ENCODE measurements around the gene EVC2.
A peak's percentile ranks its signal among the peaks of the same experiment; 100 is the strongest.

EVC2 gene

DNA sequence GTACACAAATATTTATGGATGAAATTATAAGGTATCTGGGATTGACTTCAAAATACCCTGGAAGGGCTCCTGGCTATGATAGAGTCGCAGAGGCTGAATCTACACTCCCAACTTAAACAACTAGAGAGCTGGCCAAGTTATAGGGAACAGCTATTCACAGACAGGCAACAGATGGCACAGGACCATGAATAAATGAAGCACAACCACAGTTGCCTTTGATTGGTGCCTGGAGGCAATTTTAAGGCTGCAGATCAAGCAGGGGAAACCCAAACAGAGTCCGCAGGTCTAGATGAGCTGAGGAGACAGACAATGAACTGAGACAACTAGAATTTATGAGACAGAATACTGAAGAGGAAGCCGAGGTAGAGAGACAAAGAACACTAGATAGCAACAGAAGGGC is 155.9 kb downstream of the EVC2 start:
- no peak for DNase-seq

DNA sequence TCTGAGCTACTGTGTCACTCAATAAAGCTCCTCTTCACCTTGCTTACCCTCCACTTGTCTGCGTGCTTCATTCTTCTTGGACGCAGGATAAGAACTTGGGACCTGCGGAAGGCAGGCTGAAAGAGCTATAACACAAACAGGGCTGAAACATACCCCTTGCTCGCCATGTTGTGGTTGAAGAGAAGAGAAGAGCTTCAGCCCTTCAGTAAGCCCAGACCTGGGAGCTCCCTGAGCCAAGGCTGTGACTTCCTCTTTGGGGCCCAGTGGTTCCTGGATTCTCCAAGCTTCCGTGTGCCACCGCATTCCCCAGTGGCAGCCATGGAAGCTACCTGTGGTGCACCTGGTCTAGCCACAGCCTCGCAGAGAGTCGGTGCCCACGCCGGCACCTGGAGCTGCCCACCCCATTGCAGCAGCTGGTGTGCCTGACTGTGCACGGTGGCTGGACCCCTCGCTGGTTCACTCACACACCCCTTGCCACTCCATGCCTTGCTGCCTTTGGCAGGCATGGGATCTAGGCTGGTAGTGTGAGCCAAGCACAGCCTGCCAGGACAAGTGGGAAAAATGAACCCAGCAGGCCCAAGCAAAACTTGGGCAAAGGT is 160.6 kb downstream of the EVC2 start:
- DNase-seq, result no peak

DNA sequence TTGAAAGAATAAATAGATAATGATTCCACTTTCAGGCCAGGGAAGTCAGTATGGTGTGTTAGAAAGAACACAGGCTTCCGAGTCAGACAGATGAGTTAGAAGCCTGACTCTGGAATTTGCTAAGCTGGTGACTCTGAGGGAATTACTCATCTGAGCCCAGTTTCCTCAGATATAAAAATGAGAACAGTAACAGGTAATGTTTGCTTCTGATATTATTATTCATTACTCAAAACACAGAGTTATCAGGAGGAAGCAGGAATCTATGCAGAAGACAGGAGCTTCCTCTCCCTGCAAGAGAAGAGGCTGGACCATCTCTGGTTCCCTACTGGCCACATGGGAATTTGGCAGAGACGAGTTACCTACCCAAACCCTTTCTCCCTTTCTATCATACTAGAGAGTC is 163.1 kb downstream of the EVC2 start:
- no peak for DNase-seq

DNA sequence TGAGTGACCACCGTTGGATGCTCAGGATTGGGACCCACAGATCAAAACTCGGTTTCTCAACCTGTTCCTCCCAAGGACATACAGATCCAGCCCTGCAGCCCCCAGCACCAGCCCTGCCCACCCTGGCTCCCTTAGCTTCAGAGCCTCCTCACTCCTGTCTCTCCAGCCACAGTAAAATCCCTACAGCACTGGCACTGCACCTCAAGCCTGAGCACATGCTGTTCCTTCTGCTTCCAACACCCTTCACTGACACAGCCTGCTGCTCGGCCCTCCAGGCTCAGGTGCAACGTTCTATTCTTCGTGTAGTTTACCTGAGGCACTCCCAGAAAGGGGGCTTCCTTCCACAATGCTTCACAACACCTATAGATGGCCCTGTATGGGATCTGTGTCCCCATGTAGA is 163.6 kb downstream of the EVC2 start:
- DNase-seq, result no peak

DNA sequence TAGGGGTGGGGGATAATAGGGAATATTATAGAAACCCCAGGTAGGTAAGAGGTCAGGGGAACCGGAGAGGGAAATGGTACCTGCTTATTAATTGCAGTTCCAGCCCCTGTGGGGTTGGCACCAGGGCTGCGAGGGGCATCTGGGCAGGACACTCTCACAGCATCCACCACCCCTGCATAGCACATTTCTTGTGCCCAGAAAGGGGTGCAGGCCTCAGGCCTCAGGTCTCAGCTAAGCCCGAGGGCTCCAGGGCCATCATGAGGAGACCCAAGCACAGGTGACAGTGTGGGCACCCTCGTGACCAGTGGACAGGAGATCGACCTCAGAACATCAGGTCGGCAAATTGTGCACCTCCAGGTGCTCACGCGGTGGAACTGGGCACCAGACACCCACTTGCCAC is 164.7 kb downstream of the EVC2 start:
- DNase-seq, result no peak

DNA sequence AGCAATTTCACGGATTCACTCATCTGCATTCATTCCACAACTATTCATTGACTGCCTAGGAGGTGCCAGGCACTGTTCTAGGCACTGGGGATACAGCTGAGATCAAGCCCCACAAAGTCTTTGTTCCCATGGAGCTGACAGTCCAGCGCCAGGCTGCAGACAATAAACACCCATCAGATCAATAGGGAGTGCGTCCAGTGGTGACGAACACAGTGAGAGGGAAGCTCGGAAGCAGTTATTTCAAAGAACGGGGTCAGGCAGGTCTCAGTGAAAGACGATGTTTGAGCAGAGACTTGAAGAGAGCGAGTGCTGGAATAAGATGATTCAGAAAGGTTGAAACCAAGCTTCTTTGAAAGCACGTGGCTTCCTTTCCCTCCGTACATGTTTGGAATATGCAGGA is 167.2 kb downstream of the EVC2 start:
- no peak for DNase-seq

DNA sequence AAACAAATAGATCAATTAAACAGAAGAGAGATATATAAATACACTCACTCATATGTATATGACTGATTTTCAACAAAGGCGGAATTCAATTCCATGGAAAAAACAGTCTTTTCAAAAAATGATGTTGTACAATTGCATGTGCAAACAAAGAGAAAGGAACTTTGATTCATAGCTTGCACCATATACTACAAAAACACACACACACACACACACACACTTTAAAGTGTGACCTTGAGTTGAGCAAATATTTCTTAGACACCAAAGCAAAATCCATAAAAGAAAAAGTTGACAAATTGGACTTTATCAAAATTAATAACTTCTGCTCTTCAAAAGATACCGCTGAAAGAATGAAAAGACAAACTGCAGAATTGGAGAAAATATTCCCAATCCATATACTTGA is 168.8 kb downstream of the EVC2 start:
- DNase-seq, result no peak

DNA sequence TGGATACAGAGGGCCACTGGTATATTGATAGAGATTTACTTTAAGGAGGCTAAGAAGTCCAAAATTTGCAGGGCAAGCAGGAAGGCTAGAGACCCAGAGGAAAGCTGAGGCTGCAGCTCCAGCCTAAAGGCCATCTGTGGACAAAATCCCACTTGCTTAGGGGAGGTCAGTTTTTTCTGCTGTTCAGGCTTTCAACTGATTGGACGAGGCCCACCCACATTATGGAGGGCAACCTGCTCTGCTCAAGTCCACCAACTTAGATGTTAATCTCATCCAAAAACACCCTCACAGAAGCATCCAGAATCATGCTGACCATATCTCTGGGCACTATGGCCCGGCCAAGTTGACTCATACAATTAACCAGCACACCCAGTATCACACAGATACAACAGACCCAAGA is 176.3 kb downstream of the EVC2 start:
- no peak for DNase-seq

DNA sequence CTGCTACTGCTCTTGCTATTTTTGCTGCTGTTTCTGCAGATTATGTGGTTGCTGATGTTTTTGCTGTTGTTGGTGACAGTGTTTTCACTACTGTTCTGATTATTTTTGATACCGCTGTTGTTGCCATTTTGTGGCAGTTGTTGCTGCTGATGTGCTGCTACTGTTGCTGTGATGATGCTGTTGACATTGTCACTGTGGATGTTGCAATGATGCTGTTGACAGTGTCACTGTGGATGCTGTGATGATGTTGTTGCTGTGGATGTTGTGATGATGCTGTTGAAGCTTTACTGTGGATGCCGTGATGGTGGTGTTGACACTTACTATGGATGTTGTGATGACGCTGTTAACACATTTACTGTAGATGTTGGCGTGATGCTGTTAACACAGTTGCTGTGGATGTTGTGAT is 180.3 kb downstream of the EVC2 start:
- peak; percentile 51 for DNase-seq

DNA sequence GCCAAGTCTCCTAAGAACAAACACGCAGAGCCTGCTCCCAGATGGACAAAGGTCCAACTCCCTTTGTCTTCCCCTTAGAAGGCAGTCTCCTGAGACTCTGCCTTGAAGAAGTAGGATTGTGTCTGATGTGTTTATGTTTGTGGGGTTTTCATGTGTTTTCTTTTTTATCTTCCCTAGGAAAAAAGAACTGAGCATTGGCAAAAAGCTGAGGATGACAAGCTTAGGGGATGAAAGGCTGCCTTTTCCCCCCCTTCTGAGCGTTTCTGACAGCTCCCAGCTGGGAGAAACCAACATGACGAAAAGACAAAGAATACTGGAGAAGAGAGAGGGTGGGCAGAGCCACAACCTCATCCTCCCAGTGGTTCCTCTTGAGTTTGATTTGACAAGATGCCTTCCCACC is 181.1 kb downstream of the EVC2 start:
- DNase-seq, result no peak

DNA sequence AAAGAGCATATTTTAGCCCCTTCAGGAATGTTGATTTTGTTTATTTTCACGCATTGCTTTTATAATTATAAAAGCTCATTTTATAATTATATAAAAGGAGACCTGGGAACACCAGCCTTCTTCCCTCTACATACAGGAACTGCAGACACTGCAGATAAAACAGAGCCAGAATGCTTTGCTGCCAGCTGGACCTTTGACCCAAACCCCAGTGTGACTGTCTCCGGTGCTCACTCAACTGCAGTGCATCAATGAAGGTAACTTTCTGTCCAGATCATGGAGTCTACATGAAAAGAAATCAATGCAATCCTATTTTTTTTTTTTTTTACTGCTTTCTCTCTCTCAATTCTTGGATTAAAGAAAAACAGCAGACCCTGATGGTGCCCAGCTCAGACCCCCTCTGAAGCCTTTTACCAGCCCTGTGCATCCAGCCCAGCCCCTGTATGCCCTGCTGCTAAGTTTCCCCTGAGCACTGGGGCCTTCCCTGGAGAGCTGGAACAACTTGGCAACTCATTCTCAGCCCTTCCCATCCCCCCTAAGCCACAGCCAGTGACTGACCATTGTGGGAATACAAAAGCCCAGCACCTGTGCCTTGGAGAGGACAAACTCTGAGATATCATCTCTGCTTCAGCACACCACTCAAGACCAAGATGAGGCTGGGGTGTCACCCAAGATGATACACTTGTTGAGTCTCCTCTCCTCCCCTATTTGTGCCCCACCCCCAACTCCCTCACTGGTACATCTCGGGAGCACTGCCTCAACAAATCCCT is 182.1 kb downstream of the EVC2 start:
- DNase-seq, result no peak

DNA sequence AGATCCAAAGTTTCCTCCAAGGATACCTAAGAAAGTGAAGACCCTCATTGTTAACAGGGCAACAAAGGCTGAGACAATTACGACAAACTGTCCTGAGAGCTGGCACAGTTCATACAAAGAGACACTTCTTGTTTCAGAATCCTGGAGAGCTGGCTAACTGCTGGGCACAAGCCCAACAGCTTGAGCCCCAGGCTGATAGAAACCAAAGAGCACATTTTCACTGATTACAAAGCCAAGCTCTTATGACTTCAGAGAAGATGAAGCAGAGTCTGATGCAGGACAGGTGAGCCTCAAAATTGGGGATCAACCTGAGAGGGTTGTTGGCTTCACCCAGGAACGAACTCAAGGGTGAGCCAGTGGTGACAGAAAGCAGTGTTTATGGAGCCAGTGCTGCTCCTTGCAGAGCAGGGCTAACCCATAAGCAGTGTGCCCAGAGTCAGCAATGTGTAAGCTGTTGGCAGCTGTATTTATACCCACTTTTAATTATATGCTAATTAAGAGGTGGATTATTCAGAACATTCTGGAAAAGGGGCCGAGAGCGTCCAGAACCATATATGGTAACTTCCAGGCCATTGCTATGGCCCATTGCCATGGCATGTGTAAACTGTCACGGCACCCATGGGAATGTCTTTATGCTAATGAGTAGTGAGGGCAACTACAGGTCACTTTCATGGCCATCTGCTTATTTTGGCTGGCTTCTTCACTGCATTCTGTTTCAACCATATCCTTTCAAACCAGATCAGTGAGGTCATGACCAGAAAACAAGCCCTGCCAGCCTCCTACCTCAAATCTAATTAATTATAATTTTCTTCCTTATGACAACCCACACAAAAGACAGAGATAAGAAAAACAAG is 183.7 kb downstream of the EVC2 start:
- peak; percentile 57 for DNase-seq

DNA sequence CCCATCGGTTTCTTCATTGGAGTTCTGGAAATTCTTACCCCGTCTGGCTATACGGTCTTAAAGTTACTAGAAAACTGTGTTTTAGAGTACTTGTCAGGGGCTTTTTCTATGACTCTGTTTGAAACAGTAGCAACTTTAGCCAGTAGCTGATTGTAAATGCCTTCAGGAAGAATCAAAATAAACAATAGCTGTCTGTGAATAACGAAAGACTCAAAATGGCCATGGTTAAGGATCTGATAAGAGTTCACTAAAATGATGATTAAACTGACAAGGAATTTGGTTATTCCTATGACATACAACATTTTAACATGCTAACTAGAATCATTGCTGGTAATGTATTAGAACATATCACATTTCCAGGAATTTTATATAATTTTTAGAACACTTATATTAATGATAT is 191.0 kb downstream of the EVC2 start:
- DNase-seq, result no peak

DNA sequence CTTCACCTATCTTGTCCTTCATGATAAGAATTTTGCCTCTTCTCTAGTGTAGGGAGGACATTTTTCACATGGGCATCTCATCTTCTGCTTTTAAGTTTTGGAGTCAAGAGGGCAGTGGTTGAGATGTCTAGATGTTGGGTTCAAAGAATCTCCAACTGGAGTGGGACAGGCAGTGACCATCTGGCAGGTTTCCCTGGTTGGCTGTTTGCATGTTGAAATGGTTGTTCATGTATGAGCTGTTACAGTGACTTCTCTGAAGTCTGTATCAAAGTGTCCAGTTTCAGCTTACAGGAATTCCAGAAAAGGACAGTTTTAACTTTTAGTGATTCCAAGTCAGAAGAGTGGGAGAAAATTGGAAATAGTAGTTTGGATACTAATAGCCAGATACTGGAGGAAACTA is 192.7 kb downstream of the EVC2 start:
- DNase-seq, result no peak
